Measurements from ENCODE around the gene LRRC75A.

GRCh38 chr17:16434662-16435061 lies 57.3 kb downstream of the LRRC75A start:
- no peak for TF ChIP-seq CTCF (IDR thresholded peaks at IDR 0.05)
- no peak for TF ChIP-seq ZFX (IDR thresholded peaks at IDR 0.05; ENCODE audit: borderline replicate concordance)
